Body of pancreas (tissue), 4 donors: ENCODE measurements around the gene E2F3.

Experiments
- CTCF ChIP-seq, 7 experiments: fragments of 450-650 bp in 4 of 7; fragments of 200-600 bp in 3 of 7; sonication (generic) in 3 of 7; IDR thresholded peaks; one replicate each; pipeline ENCODE4 v1.5.1; 2016 to 2019; ENCODE audit warnings: antibody characterized with exemption in 7 of 7
- POLR2A ChIP-seq, 3 donors: fragments of 450-650 bp; IDR thresholded peaks; one replicate each; pipeline ENCODE4 v1.6.1; 2016; ENCODE audit warnings: antibody characterized with exemption in 3 of 3, mild to moderate bottlenecking in 2 of 3

- TF ChIP-seq POLR2A (IDR thresholded peaks at IDR 0.05) (no peak), CTCF (IDR thresholded peaks at IDR 0.05) (no peak)
These were observed 41.1 kb upstream of the E2F3 start for GRCh38 chr6:20360471-20361119.
